ENCODE data around the gene RABGEF1.
"Not testable (repeated sequence)": the region's sequence is repeated elsewhere in the genome, so short reads cannot be mapped to it uniquely, and the experiment has no call there.

The RABGEF1 gene

DNA sequence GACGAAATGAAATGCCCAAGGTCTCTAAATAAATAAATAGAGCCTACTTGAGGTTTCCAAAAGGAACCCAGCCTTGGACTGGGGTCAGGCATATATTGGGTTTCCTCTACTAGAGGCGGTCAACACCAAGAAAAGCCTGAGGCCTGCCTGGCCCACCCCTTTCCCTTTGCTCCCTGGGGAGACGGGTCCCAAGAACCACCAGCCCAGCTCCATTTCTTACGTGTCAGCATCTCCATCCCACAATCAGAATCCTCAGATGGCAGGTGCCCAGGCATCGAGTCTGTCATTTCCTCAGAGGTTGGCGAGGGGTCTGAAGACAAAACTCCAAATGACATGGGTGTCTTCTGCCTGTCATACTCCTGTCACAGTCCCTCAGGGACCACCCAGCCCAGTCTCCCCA is 90.4 kb downstream of the RABGEF1 start:
- not testable (repeated sequence) for ATAC-seq; H3K27ac Mint-ChIP-seq; H3K9me3 Mint-ChIP-seq; DNase-seq; H3K27me3 Mint-ChIP-seq; H3K36me3 Mint-ChIP-seq (ENCODE audit: low read depth); H3K4me1 Mint-ChIP-seq; H3K4me3 Mint-ChIP-seq

GRCh38 chr7:66832531-66833351 is 92.2 kb downstream of the RABGEF1 start:
- Mint-ChIP-seq H3K36me3 (ENCODE audit: low read depth) (no peaks in the 10 kb centered on the region), H3K27ac (no peak overlapping the region), H3K4me3 (no peak overlapping the region), H3K4me1 (no peaks in the 10 kb centered on the region), H3K9me3 (peaks cover 5% of the 10 kb centered on the region), H3K27me3 (no peaks in the 10 kb centered on the region)
- ATAC-seq (no peak), DNase-seq (no peak)

GRCh38 chr7:66837007-66837406 is 96.5 kb downstream of the RABGEF1 start:
- H3K4me3 Mint-ChIP-seq = no peak overlapping the region
- H3K36me3 Mint-ChIP-seq (ENCODE audit: low read depth) = no peaks in the 10 kb centered on the region
- H3K4me1 Mint-ChIP-seq = no peaks in the 10 kb centered on the region
- H3K27me3 Mint-ChIP-seq = no peaks in the 10 kb centered on the region
- peak; percentile 62 for DNase-seq
- peaks cover 5% of the 10 kb centered on the region for H3K9me3 Mint-ChIP-seq
- H3K27ac Mint-ChIP-seq = no peak overlapping the region
- ATAC-seq = peak; percentile 77

- H3K27me3 Mint-ChIP-seq = no peaks in the 10 kb centered on the region
- no peak overlapping the region for H3K4me3 Mint-ChIP-seq
- no peak for ATAC-seq
- H3K9me3 Mint-ChIP-seq = peaks cover 5% of the 10 kb centered on the region
- H3K4me1 Mint-ChIP-seq = no peaks in the 10 kb centered on the region
- no peak overlapping the region for H3K27ac Mint-ChIP-seq
- no peaks in the 10 kb centered on the region for H3K36me3 Mint-ChIP-seq (ENCODE audit: low read depth)
- DNase-seq = no peak
Measured at GRCh38 chr7:66837661-66838060, 97.1 kb downstream of the RABGEF1 start.

DNA sequence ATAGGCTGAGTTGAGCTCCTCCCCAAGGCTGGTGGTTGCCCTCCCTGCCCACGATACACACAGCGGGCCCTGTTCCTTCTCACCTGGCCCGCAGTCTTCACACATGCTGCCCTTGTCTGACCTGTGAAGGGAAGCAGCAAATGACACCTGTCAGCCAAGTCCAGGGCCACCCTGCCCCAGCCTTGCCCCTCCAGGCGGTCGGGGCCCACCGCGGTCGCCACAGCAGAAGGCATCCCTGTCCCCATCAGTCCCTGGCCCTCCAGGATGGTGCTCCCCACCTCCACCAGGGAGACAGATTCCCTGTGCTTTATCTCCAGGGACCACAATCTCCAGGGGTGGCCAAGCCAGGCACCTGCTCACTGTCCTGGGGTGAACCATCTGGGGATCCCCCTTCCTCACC is 99.3 kb downstream of the RABGEF1 start:
- Mint-ChIP-seq H3K4me1 (peaks cover 11% of the 10 kb centered on the region), H3K4me3 (no peak overlapping the region), H3K27ac (no peak overlapping the region), H3K9me3 (peaks cover 5% of the 10 kb centered on the region), H3K27me3 (peaks cover 2% of the 10 kb centered on the region), H3K36me3 (ENCODE audit: low read depth) (peaks cover 2% of the 10 kb centered on the region)
- ATAC-seq (no peak), DNase-seq (no peak)

DNA sequence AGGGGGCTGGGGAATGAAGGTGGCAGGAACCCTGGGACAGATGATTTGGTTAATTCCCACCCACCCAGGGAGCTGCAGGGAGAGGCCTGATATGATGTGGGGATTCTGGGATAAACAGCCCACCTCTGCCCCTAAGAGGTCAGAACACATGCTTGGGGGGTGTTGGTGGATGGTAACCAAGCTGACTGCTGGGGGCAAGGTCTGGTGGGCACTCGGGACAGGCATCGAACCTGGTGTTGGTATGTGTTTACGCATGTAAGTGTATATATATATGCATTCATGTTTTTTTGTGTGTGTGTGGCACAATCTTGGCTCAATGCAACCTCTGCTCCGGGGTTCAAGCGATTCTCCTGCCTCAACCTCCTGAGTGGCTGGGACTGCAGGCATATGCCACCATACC is 99.8 kb downstream of the RABGEF1 start:
- DNase-seq = no peak
- no peak for ATAC-seq
- peaks cover 13% of the 10 kb centered on the region for H3K4me1 Mint-ChIP-seq
- peaks cover 2% of the 10 kb centered on the region for H3K27me3 Mint-ChIP-seq
- H3K27ac Mint-ChIP-seq = no peak overlapping the region
- H3K9me3 Mint-ChIP-seq = peaks cover 5% of the 10 kb centered on the region
- peaks cover 4% of the 10 kb centered on the region for H3K36me3 Mint-ChIP-seq (ENCODE audit: low read depth)
- no peak overlapping the region for H3K4me3 Mint-ChIP-seq

- Mint-ChIP-seq H3K27ac (no peak overlapping the region), H3K4me3 (no peak overlapping the region), H3K4me1 (peaks cover 22% of the 10 kb centered on the region), H3K36me3 (ENCODE audit: low read depth) (peaks cover 4% of the 10 kb centered on the region), H3K27me3 (peaks cover 2% of the 10 kb centered on the region), H3K9me3 (peaks cover 4% of the 10 kb centered on the region)
- no peak for DNase-seq
- no peak for ATAC-seq
Measured at GRCh38 chr7:66841898-66842297, 101.4 kb downstream of the RABGEF1 start.

GRCh38 chr7:66843492-66843891 is 103.0 kb downstream of the RABGEF1 start:
- not testable (repeated sequence) for H3K27ac Mint-ChIP-seq; H3K36me3 Mint-ChIP-seq (ENCODE audit: low read depth); H3K9me3 Mint-ChIP-seq; H3K27me3 Mint-ChIP-seq; DNase-seq; ATAC-seq
- Mint-ChIP-seq H3K4me1 (peaks cover 34% of the 10 kb centered on the region), H3K4me3 (peak overlapping the region; percentile 96)

DNA sequence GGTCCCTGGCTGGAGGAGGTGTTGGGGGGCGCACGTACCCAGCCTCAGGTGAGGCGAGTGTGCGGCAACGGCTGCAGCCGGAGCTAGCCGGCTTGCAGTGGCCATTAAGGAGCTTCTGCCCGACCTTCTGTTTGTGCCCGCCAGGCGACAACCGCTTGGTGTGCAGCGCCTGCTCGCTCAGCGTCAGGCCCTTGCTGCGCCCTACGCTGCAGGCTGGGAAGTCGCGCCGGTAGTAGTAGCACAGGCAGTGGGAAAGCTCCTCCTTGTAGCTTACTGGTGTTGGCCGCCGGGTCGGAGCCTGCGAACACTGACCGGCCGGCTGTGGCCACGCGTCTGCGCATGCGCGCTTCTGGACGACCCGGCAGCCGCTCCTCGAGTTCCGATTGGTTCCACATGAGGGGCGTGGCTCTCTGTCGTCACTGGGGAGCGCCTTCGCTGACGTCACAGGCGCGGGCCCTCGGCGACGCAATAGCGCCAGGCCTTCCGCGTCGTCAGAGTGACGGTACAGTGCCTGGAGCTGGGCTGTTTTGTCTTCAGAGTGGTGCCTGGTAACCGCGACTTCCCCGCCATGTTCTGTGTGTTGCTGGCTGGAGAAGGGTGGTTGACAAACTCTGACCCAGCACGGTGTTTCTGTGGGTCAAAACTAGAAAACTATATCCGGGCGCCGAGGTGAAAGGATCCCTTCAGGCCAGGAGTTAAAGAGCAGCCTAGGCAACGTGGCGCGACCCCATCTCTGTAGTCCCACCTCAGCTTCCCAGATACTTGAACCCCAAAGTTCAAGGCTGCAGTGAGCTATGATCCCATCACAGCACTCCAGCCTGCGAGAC is 104.2 kb downstream of the RABGEF1 start:
- DNase-seq (peak; percentile 99), ATAC-seq (peak; percentile 96)
- no peaks in the 10 kb centered on the region for H3K9me3 Mint-ChIP-seq
- peaks cover 2% of the 10 kb centered on the region for H3K27me3 Mint-ChIP-seq
- H3K27ac Mint-ChIP-seq = peak overlapping the region; percentile 99
- H3K4me3 Mint-ChIP-seq = peak overlapping the region; percentile 96
- peaks cover 35% of the 10 kb centered on the region for H3K4me1 Mint-ChIP-seq
- H3K36me3 Mint-ChIP-seq (ENCODE audit: low read depth) = peaks cover 4% of the 10 kb centered on the region

DNA sequence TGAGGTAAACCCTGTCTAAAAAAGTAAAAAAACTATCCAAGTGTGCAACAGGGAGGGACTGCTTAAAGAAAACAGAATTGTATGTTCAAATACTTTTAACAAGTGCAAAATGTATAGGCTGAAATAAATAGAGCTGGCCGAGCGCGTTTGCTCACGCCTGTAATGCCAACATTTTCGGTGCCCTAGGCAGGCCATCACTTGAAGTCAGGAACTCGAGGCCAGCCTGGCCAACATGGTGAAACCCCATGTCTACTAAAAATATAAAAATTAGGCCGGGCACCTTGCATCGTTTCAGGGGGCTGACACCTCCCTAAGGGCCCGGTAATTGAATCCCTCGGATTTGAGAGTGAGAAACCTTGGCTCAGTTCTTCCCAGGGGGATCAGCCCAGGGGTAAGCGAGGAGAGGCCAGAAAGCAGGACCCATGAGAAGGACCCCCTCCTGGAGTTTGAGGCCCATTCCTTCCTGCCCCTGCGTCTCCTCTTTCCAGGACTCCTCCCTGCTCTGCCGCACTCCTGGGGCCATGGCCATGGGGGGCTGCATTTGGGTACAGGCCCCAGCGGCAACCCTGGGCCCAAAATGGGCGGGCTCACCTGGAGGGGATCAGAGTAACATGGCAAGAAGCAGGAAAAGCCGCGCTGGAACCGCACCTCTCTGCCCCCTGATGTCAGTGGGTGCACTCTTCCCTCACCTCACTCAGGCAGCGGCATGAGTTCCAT is 105.0 kb downstream of the RABGEF1 start:
- H3K4me1 Mint-ChIP-seq = peaks cover 35% of the 10 kb centered on the region
- ATAC-seq = no peak
- H3K4me3 Mint-ChIP-seq = peak overlapping the region; percentile 96
- H3K27me3 Mint-ChIP-seq = peaks cover 2% of the 10 kb centered on the region
- peaks cover 4% of the 10 kb centered on the region for H3K36me3 Mint-ChIP-seq (ENCODE audit: low read depth)
- peak overlapping the region; percentile 99 for H3K27ac Mint-ChIP-seq
- no peak for DNase-seq
- H3K9me3 Mint-ChIP-seq = no peaks in the 10 kb centered on the region

- ATAC-seq; H3K27me3 Mint-ChIP-seq; H3K36me3 Mint-ChIP-seq (ENCODE audit: low read depth); DNase-seq; H3K9me3 Mint-ChIP-seq: not testable (repeated sequence)
- peak overlapping the region; percentile 96 for H3K4me3 Mint-ChIP-seq
- peaks cover 35% of the 10 kb centered on the region for H3K4me1 Mint-ChIP-seq
- peak overlapping the region; percentile 99 for H3K27ac Mint-ChIP-seq
Measured at GRCh38 chr7:66846096-66846445, 105.5 kb downstream of the RABGEF1 start.

- H3K4me1 Mint-ChIP-seq = peaks cover 35% of the 10 kb centered on the region
- not testable (repeated sequence) for H3K4me3 Mint-ChIP-seq, H3K27ac Mint-ChIP-seq
Measured at GRCh38 chr7:66847523-66847855, 107.0 kb downstream of the RABGEF1 start.

GRCh38 chr7:66847879-66848790 is 107.6 kb downstream of the RABGEF1 start:
- ATAC-seq (peak; percentile 29), DNase-seq (no peak)
- H3K27me3 Mint-ChIP-seq = peaks cover 2% of the 10 kb centered on the region
- H3K4me1 Mint-ChIP-seq = peaks cover 35% of the 10 kb centered on the region
- H3K36me3 Mint-ChIP-seq (ENCODE audit: low read depth) = peaks cover 4% of the 10 kb centered on the region
- H3K4me3 Mint-ChIP-seq = no peak overlapping the region
- H3K9me3 Mint-ChIP-seq = no peaks in the 10 kb centered on the region
- H3K27ac Mint-ChIP-seq = peak overlapping the region; percentile 73

More at GRCh38 chr7:66847523-66847855, 107.0 kb downstream of the RABGEF1 start:
- H3K9me3 Mint-ChIP-seq; DNase-seq; H3K36me3 Mint-ChIP-seq (ENCODE audit: low read depth); H3K27me3 Mint-ChIP-seq; ATAC-seq: not testable (repeated sequence)

DNA sequence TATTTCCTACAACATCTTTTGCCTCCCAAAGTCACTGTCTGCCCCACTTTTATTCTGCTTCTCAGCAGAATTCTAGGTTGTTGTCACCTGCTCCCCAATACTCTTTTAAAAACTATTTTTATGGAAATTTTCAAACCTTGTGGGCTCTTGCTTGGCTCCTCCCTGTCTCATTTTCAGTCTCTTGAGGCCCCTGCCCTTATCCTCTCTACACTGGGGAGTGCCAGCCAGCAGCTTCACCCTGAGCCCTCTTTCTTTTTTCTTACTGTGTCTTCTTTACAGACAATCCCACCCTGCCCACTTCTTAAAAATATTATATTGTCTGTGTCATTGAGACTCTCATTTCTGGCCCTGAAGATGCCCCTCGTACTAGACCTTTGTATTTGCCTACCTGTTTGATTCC is 118.8 kb downstream of the RABGEF1 start:
- no peaks in the 10 kb centered on the region for H3K27me3 Mint-ChIP-seq
- no peak for ATAC-seq
- H3K36me3 Mint-ChIP-seq (ENCODE audit: low read depth) = peaks cover 4% of the 10 kb centered on the region
- H3K9me3 Mint-ChIP-seq = no peaks in the 10 kb centered on the region
- peaks cover 16% of the 10 kb centered on the region for H3K4me1 Mint-ChIP-seq
- H3K4me3 Mint-ChIP-seq = no peak overlapping the region
- no peak for DNase-seq
- peak overlapping the region; percentile 88 for H3K27ac Mint-ChIP-seq
